Endothelial cell of umbilical vein (primary cell): ENCODE measurements around the gene IFT27.

Experiments used
- CTCF ChIP-seq, 2 donors: IDR thresholded peaks; 1 replicate in 1 of 2; 2 replicates in 1 of 2; pipeline ENCODE4 v1.5.1; 2011; ENCODE audit warnings: low read length in 2 of 2, mild to moderate bottlenecking in 2 of 2, moderate library complexity in 2 of 2, control low read depth in 1 of 2, inconsistent platforms in 1 of 2, low read depth in 1 of 2; ENCODE audit not compliant: insufficient read depth in 1 of 2; ENCODE audit errors: extremely low read depth in 1 of 2
- JUN ChIP-seq: IDR thresholded peaks from 2 replicates; pipeline ENCODE4 v1.6.1; 2011; ENCODE audit warnings: borderline replicate concordance, low read depth; ENCODE audit not compliant: insufficient read length, insufficient read depth
- MAX ChIP-seq: IDR thresholded peaks from 2 replicates; pipeline ENCODE4 v1.6.1; 2011; ENCODE audit not compliant: insufficient read depth, insufficient read length
- POLR2AphosphoS5 ChIP-seq: IDR thresholded peaks from 2 replicates; pipeline ENCODE4 v1.6.1; 2012; ENCODE audit warnings: low read depth, mild to moderate bottlenecking, control low read depth, low read length, moderate library complexity; ENCODE audit not compliant: insufficient read depth

DNA sequence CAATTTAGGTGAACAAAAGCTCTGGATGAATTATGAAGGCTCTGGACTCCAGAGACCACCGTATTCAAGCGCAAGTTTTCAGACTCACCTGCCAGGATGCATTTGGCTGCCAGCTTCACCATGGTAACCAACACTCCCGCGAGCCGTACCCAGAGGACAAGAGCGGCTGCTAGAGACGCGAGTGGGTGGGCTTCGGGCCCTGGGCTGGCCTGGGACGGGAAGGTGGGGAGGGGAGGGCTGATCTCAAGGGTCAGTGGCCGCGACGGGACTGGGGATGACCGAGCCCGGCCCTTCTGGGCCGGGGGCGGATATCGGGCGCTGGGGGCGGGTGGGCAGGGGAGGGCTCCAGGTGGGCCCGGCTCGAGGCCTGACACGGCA, 344 bp downstream of the IFT27 start:
- no peak for TF ChIP-seq CTCF (IDR thresholded peaks at IDR 0.05; ENCODE audit: extremely low read depth in 1 of 2, insufficient read depth in 1 of 2, low read depth in 1 of 2, low read length in 2 of 2)
- TF ChIP-seq POLR2AphosphoS5: no peak
- no peak for TF ChIP-seq MAX
- TF ChIP-seq JUN: no peak
